ENCODE measurements around the gene TRIO. TPM values are rescaled to one million over a fixed set of nuclear protein-coding genes. Genes with fewer than 3 reads are reported as not detected.

Gene TRIO
- total and polyA plus RNA-seq, 2 donors (not counting 1 experiment from before 2014, with no cell fraction given) = 134 to 281 TPM

- Histone ChIP-seq H4K20me1 (ENCODE audit: control insufficient read depth, extremely low read depth, insufficient read depth, low read length) (peaks cover 4% of the 10 kb centered on the region), H3K79me2 (ENCODE audit: control insufficient read depth, insufficient read depth, low read length) (peaks cover 99% of the 10 kb centered on the region), H3K27me3 (ENCODE audit: control insufficient read depth, insufficient read depth, low read length) (no peaks in the 10 kb centered on the region), H3K4me1 (ENCODE audit: control insufficient read depth, extremely low read depth, insufficient read depth, low read length) (peaks cover 14% of the 10 kb centered on the region), H3K4me2 (ENCODE audit: extremely low read depth, insufficient read depth, low read length) (no peak overlapping the region), H2AFZ (ENCODE audit: low read length) (no peak overlapping the region), H3K27ac (ENCODE audit: insufficient read depth, low read length) (no peak overlapping the region), H3K9ac (ENCODE audit: insufficient read depth, low read length) (no peak overlapping the region), H3K36me3 (ENCODE audit: control insufficient read depth, insufficient read depth, low read length) (no peaks in the 10 kb centered on the region), H3K4me3 (replicated peaks in 1 of 4; ENCODE audit: control extremely low read depth in 1 of 4, insufficient read depth in 1 of 4, low read depth in 3 of 4, low read length in 4 of 4) (no peak overlapping the region), H3K9me3 (ENCODE audit: control insufficient read depth, insufficient read depth, low read depth, low read length) (no peaks in the 10 kb centered on the region)
- no peak for TF ChIP-seq EZH2 (IDR thresholded peaks at IDR 0.05; ENCODE audit: low read length, missing control alignments)
- TF ChIP-seq, protein P1, sequence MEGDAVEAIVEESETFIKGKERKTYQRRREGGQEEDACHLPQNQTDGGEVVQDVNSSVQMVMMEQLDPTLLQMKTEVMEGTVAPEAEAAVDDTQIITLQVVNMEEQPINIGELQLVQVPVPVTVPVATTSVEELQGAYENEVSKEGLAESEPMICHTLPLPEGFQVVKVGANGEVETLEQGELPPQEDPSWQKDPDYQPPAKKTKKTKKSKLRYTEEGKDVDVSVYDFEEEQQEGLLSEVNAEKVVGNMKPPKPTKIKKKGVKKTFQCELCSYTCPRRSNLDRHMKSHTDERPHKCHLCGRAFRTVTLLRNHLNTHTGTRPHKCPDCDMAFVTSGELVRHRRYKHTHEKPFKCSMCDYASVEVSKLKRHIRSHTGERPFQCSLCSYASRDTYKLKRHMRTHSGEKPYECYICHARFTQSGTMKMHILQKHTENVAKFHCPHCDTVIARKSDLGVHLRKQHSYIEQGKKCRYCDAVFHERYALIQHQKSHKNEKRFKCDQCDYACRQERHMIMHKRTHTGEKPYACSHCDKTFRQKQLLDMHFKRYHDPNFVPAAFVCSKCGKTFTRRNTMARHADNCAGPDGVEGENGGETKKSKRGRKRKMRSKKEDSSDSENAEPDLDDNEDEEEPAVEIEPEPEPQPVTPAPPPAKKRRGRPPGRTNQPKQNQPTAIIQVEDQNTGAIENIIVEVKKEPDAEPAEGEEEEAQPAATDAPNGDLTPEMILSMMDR (conservative IDR thresholded peaks at IDR 0.05 in 1 of 2, IDR thresholded peaks at IDR 0.05 in 1 of 2; ENCODE audit: low read depth in 1 of 2, low read length in 2 of 2) = no peak
- no peak for DNase-seq (ENCODE audit: low read depth in 2 of 2)
Observed at GRCh38 chr5:14222206-14222605, 79.1 kb downstream of the TRIO start.

DNA sequence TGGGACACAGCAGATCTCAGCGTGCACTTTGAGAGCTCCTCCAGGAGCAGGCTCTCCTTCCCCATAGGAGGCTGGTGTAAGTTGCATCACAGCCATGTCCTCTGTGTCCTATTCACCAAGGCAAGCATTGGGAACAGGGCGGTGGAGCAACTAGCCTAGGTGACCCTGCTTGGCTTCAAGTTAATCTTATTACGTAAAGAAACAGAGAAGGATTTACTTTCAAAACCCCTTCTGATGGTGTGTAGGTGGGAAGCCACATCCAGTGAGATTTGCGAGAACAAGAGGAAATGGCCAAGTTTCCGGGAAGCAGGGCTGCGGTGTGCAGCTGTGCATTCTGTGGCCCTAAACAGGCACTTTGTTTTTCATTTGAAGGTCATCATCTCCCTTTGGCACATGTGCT lies 80.2 kb downstream of the TRIO start:
- TF ChIP-seq, protein P1 (conservative IDR thresholded peaks at IDR 0.05 in 1 of 2, IDR thresholded peaks at IDR 0.05 in 1 of 2; ENCODE audit: low read depth in 1 of 2, low read length in 2 of 2) = no peak
- no peak for TF ChIP-seq EZH2 (IDR thresholded peaks at IDR 0.05; ENCODE audit: low read length, missing control alignments)
- Histone ChIP-seq H3K27ac (ENCODE audit: insufficient read depth, low read length) (no peak overlapping the region), H3K4me1 (ENCODE audit: control insufficient read depth, extremely low read depth, insufficient read depth, low read length) (peaks cover 8% of the 10 kb centered on the region)

DNA sequence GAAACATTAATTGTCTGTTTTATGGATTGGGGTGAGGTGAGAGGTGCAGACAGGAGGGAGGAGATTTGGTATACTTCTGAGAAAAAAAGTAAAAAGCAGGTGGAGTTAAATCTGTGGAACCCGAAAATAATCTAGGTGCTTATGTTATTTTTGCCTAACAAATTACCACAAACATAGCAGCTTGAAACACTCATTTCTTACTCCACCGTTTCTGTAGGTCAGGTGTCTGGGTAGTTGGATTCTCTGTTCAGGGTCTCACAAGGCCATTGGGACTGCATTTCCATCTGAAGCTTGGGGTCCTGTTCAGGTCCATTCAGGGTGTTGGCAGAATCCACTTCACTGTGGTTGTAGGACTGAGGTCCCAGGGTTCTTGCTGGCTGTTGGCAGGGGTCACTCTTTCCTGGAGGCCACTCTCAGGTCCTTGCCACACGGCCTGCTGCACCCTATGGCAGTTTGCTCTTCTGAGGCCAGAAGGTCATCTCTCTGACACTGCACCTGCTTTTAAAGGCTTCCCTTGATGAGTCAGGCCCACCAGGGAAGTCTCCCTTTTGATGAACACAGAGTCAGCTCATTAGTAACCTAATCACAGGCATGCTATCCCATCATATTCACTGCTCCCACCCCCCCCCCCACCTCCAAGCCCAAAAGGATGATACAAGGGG lies 82.2 kb downstream of the TRIO start:
- Histone ChIP-seq H3K36me3 (ENCODE audit: control insufficient read depth, insufficient read depth, low read length) (no peaks in the 10 kb centered on the region), H3K9ac (ENCODE audit: insufficient read depth, low read length) (no peak overlapping the region), H4K20me1 (ENCODE audit: control insufficient read depth, extremely low read depth, insufficient read depth, low read length) (peaks cover 8% of the 10 kb centered on the region), H3K9me3 (ENCODE audit: control insufficient read depth, insufficient read depth, low read depth, low read length) (no peaks in the 10 kb centered on the region), H3K4me3 (replicated peaks in 1 of 4; ENCODE audit: control extremely low read depth in 1 of 4, insufficient read depth in 1 of 4, low read depth in 3 of 4, low read length in 4 of 4) (no peak overlapping the region), H3K4me1 (ENCODE audit: control insufficient read depth, extremely low read depth, insufficient read depth, low read length) (peaks cover 4% of the 10 kb centered on the region), H2AFZ (ENCODE audit: low read length) (no peak overlapping the region), H3K27ac (ENCODE audit: insufficient read depth, low read length) (no peak overlapping the region), H3K4me2 (ENCODE audit: extremely low read depth, insufficient read depth, low read length) (no peak overlapping the region), H3K27me3 (ENCODE audit: control insufficient read depth, insufficient read depth, low read length) (no peaks in the 10 kb centered on the region), H3K79me2 (ENCODE audit: control insufficient read depth, insufficient read depth, low read length) (peaks cover 99% of the 10 kb centered on the region)
- no peak for DNase-seq (ENCODE audit: low read depth in 2 of 2)
- TF ChIP-seq, protein P1 (conservative IDR thresholded peaks at IDR 0.05 in 1 of 2, IDR thresholded peaks at IDR 0.05 in 1 of 2; ENCODE audit: low read depth in 1 of 2, low read length in 2 of 2) = no peak
- no peak for TF ChIP-seq EZH2 (IDR thresholded peaks at IDR 0.05; ENCODE audit: low read length, missing control alignments)

More for the DNA sequence above, 80.2 kb downstream of the TRIO start:
- no peaks in the 10 kb centered on the region for H3K27me3 ChIP-seq (ENCODE audit: control insufficient read depth, insufficient read depth, low read length)
- H3K79me2 ChIP-seq (ENCODE audit: control insufficient read depth, insufficient read depth, low read length) = peaks cover 99% of the 10 kb centered on the region
- no peak overlapping the region for H3K4me3 ChIP-seq (replicated peaks in 1 of 4; ENCODE audit: control extremely low read depth in 1 of 4, insufficient read depth in 1 of 4, low read depth in 3 of 4, low read length in 4 of 4)
- H3K9ac ChIP-seq (ENCODE audit: insufficient read depth, low read length) = no peak overlapping the region
- DNase-seq (ENCODE audit: low read depth in 2 of 2) = no peak
- no peaks in the 10 kb centered on the region for H3K36me3 ChIP-seq (ENCODE audit: control insufficient read depth, insufficient read depth, low read length)
- H3K9me3 ChIP-seq (ENCODE audit: control insufficient read depth, insufficient read depth, low read depth, low read length) = no peaks in the 10 kb centered on the region
- peaks cover 4% of the 10 kb centered on the region for H4K20me1 ChIP-seq (ENCODE audit: control insufficient read depth, extremely low read depth, insufficient read depth, low read length)
- no peak overlapping the region for H3K4me2 ChIP-seq (ENCODE audit: extremely low read depth, insufficient read depth, low read length)
- no peak overlapping the region for H2AFZ ChIP-seq (ENCODE audit: low read length)
